B cell (primary cell): Measurements from ENCODE around the gene DRP2. TPM values are rescaled to one million over a fixed set of nuclear protein-coding genes. Genes with fewer than 3 reads are reported as not detected.

Experiments used
- ATAC-seq: fragments of 200-7000 bp; cut with Tn5 transposase; one replicate; pipeline ENCODE4 v1.10.0; 2021; ENCODE audit warnings: low read depth, mild to moderate bottlenecking, moderate number of reproducible peaks, moderate library complexity
- CTCF ChIA-PET: fragments of 350-600 bp; sonication (Branson Sonifier 250); formaldehyde crosslinking; loops from one replicate; lab custom pipeline; 2021; ENCODE audit warnings: antibody characterized with exemption, inconsistent platforms; lab: Charles Lee
- POLR2A ChIA-PET: fragments of 350-600 bp; sonication (Branson Sonifier 250); formaldehyde crosslinking; loops from one replicate; lab custom pipeline; 2021; ENCODE audit warnings: antibody characterized with exemption; lab: Charles Lee
- DNase-seq: peaks from one replicate; pipeline ENCODE4 v3.0.0; 2013
- H2AFZ ChIP-seq: 2 replicates; pipeline ENCODE4 v1.6.1; 2012; ENCODE audit warnings: mild to moderate bottlenecking, low read depth, low read length; ENCODE audit not compliant: insufficient read depth, poor library complexity, severe bottlenecking
- H3K27ac ChIP-seq, 2 donors: 1 replicate in 1 of 2; 2 replicates in 1 of 2; pipeline ENCODE4 v1.5.1; 2012 to 2013; ENCODE audit warnings: low read length in 2 of 2, mild to moderate bottlenecking in 2 of 2, moderate library complexity in 1 of 2
- H3K27me3 ChIP-seq, 4 experiments: fragments of 200-600 bp in 1 of 4; sonication (generic) in 1 of 4; replicated peaks in 1 of 4; 1 replicate in 2 of 4; 2 replicates in 2 of 4; pipeline versions ENCODE4 v1.6.1 to v1.7.0; 2013 to 2016; ENCODE audit warnings: low read length in 3 of 4, mild to moderate bottlenecking in 2 of 4, mixed read lengths in 1 of 4, moderate library complexity in 1 of 4; ENCODE audit not compliant: insufficient read depth in 4 of 4, control insufficient read depth in 3 of 4; ENCODE audit errors: control extremely low read depth in 1 of 4
- H3K36me3 ChIP-seq, 2 experiments: replicated peaks in 1 of 2; 1 replicate in 1 of 2; 2 replicates in 1 of 2; pipeline versions ENCODE4 v1.6.1 to v1.7.1; 2013; ENCODE audit warnings: low read length in 1 of 2; ENCODE audit not compliant: insufficient read depth in 2 of 2, control insufficient read depth in 1 of 2; ENCODE audit errors: control extremely low read depth in 1 of 2, extremely low read depth in 1 of 2
- H3K4me1 ChIP-seq, 2 donors: fragments of 200-600 bp in 1 of 2; sonication (generic) in 1 of 2; 1 replicate in 1 of 2; 2 replicates in 1 of 2; pipeline versions ENCODE4 v1.5.1 to v1.6.1; 2013 to 2017; ENCODE audit warnings: low read length in 2 of 2; ENCODE audit not compliant: control insufficient read depth in 2 of 2, insufficient read depth in 2 of 2
- H3K4me2 ChIP-seq: replicated peaks from 2 replicates; pipeline ENCODE3; 2012; ENCODE audit warnings: mild to moderate bottlenecking, low read depth, low read length; ENCODE audit not compliant: poor library complexity, severe bottlenecking
- H3K4me3 ChIP-seq, 5 experiments: fragments of 200-600 bp in 1 of 5; sonication (generic) in 1 of 5; 1 replicate in 3 of 5; 2 replicates in 2 of 5; pipeline versions ENCODE4 v1.5.1 to v1.7.0; 2011 to 2016; ENCODE audit warnings: low read length in 4 of 5, mild to moderate bottlenecking in 4 of 5, low read depth in 2 of 5, control low read depth in 1 of 5, moderate library complexity in 1 of 5; ENCODE audit not compliant: insufficient read depth in 1 of 5; ENCODE audit errors: control extremely low read depth in 1 of 5, extremely low read depth in 1 of 5
- H3K79me2 ChIP-seq: fragments of 200-600 bp; sonication (generic); one replicate; pipeline ENCODE4 v1.6.0; 2016; ENCODE audit warnings: low read length; ENCODE audit not compliant: control insufficient read depth, insufficient read depth
- H3K9ac ChIP-seq: fragments of 200-600 bp; sonication (generic); 2 replicates; pipeline ENCODE4 v1.6.1; 2017; ENCODE audit warnings: mild to moderate bottlenecking, low read length, moderate library complexity
- H3K9me3 ChIP-seq, 3 donors: one replicate each; pipeline versions ENCODE4 v1.6.1 to v1.7.1; 2013; ENCODE audit warnings: low read length in 2 of 3; ENCODE audit not compliant: control insufficient read depth in 2 of 3, insufficient read depth in 1 of 3; ENCODE audit errors: control extremely low read depth in 1 of 3
- H4K20me1 ChIP-seq: 2 replicates; pipeline ENCODE4 v1.6.0; 2012; ENCODE audit warnings: mild to moderate bottlenecking, low read length; ENCODE audit not compliant: insufficient read depth, control insufficient read depth, poor library complexity, severe bottlenecking
- H3K27ac Mint-ChIP-seq: one replicate; pipeline ENCODE4 v1.8.0; 2021; ENCODE audit warnings: mixed read lengths
- H3K27me3 Mint-ChIP-seq: one replicate; pipeline ENCODE4 v1.8.0; 2021; ENCODE audit warnings: mixed read lengths
- H3K4me1 Mint-ChIP-seq: one replicate; pipeline ENCODE4 v1.8.0; 2021; ENCODE audit warnings: mixed read lengths
- H3K4me3 Mint-ChIP-seq: one replicate; pipeline ENCODE4 v1.8.0; 2021; ENCODE audit warnings: mixed read lengths
- H3K9me3 Mint-ChIP-seq: one replicate; pipeline ENCODE4 v1.8.0; 2022; ENCODE audit warnings: mixed read lengths; ENCODE audit not compliant: insufficient read depth
- CTCF ChIP-seq: fragments of 200-600 bp; IDR thresholded peaks from one replicate; pipeline ENCODE4 v1.8.0; 2022; ENCODE audit warnings: antibody characterized with exemption, mild to moderate bottlenecking
- EZH2 ChIP-seq: IDR thresholded peaks from 2 replicates; pipeline ENCODE4 v1.6.1; 2012; ENCODE audit warnings: borderline replicate concordance, low read depth, mild to moderate bottlenecking, moderate library complexity, low read length; ENCODE audit not compliant: insufficient read depth, poor library complexity, severe bottlenecking
- whole genome bisulfite sequencing: methylation state at CpG from one replicate; pipeline ENCODE4 v1.1.5; 2013; ENCODE audit warnings: missing lambda C conversion rate; ENCODE audit not compliant: insufficient coverage; 5-methylcytosine and 5-hydroxymethylcytosine counted together
- intact Hi-C: fragments of 100-400 bp; cut with micrococcal nuclease; formaldehyde crosslinking; loops from one replicate; pipeline ENCODE4 v1.10.0; 2022
- polyA plus RNA-seq: library from polyadenylated mRNA; depleted of rRNA; stranded (reverse); fragments of >200 nt; gene quantifications from 2 replicates; pipeline ENCODE4 v1.2.3, GENCODE V29; 2012
- total RNA-seq, 2 donors: library from RNA; stranded (reverse); fragments of 120-200 nt in 1 of 2; gene quantifications; 1 replicate in 1 of 2; 2 replicates in 1 of 2; pipeline versions ENCODE4 v1.2.3 to v1.2.4, GENCODE V29; 2013 to 2022

The DRP2 gene
- total and polyA plus RNA-seq, 2 donors (not counting 1 experiment from before 2014, with no cell fraction given): 0.04 TPM; not detected in 1

- DNase-seq: no peak
- Histone ChIP-seq H3K4me1 (peaks cover 6 to 10% of the 10 kb centered on the region in 2 donors), H3K9me3 (no peaks in the 10 kb centered on the region), H3K9ac (no peak overlapping the region), H3K27me3 (no peaks in the 10 kb centered on the region), H4K20me1 (no peaks in the 10 kb centered on the region), H3K27ac (no peak overlapping the region), H3K36me3 (no peaks in the 10 kb centered on the region), H3K4me3 (no peak overlapping the region), H3K79me2 (no peaks in the 10 kb centered on the region), H2AFZ (no peak overlapping the region), H3K4me2 (peak overlapping the region; percentile 26)
- no CpG with 5 or more reads among the region's 2 CpGs for WGBS
- TF ChIP-seq EZH2 (no peak), CTCF (no peak)
- CTCF ChIA-PET: no interaction called here
- Mint-ChIP-seq H3K27me3 (no peaks in the 10 kb centered on the region), H3K27ac (no peak overlapping the region), H3K9me3 (no peaks in the 10 kb centered on the region), H3K4me1 (peaks cover 20% of the 10 kb centered on the region), H3K4me3 (no peak overlapping the region)
- intact Hi-C loops: no loop called here
- ATAC-seq: no peak
- POLR2A ChIA-PET: no interaction called here
Measured at GRCh38 chrX:101203761-101204351, 15.7 kb upstream of the DRP2 start.

GRCh38 chrX:101206471-101206870 lies 13.1 kb upstream of the DRP2 start:
- ATAC-seq (peak; percentile 54), DNase-seq (peak; percentile 39)
- Histone ChIP-seq H3K27me3 (no peaks in the 10 kb centered on the region), H3K36me3 (no peaks in the 10 kb centered on the region), H3K9me3 (no peaks in the 10 kb centered on the region), H3K79me2 (no peaks in the 10 kb centered on the region), H3K27ac (no peak overlapping the region), H3K9ac (no peak overlapping the region), H2AFZ (no peak overlapping the region), H3K4me1 (peaks cover 6 to 10% of the 10 kb centered on the region in 2 donors), H3K4me3 (no peak overlapping the region), H4K20me1 (no peaks in the 10 kb centered on the region), H3K4me2 (no peak overlapping the region)
- Mint-ChIP-seq H3K9me3 (no peaks in the 10 kb centered on the region), H3K27me3 (no peaks in the 10 kb centered on the region), H3K27ac (no peak overlapping the region), H3K4me1 (peaks cover 20% of the 10 kb centered on the region), H3K4me3 (no peak overlapping the region)
- CTCF ChIA-PET: interaction anchor here (0.9 to 1.9 kb wide), 3 partner anchors 311 to 519 kb away, joined by 3 to 8 read pairs (median 4); no protein-coding TSS in a partner anchor
- WGBS: 0% methylated on average over 1 of the region's 3 CpGs
- intact Hi-C loops: no loop called here
- POLR2A ChIA-PET: no interaction called here
- TF ChIP-seq EZH2 (no peak), CTCF (peak; percentile 60)
